ENCODE measurements around the gene S100A4. TPM values are rescaled to one million over a fixed set of nuclear protein-coding genes. Genes with fewer than 3 reads are reported as not detected.

S100A4 gene
- total and polyA plus RNA-seq, 4 experiments from 2014 or later = 329 to 3,815 (median 1,616) TPM

- Mint-ChIP-seq H3K4me1 (peaks cover 53 to 91% (median 73%) of the 10 kb centered on the region in 4 donors), H3K9me3 (no peaks in the 10 kb centered on the region), H3K27ac (peak within 1 kb of the TSS; percentile 93 to 99 (median 98)), H3K36me3 (peaks cover 8 to 26% of the 10 kb centered on the region in 2 donors), H3K27me3 (no peaks in the 10 kb centered on the region), H3K4me3 (peak within 1 kb of the TSS; percentile 92 to 98 (median 97))
- Histone ChIP-seq H3K27me3 (ENCODE audit: insufficient read depth, low read length) (no peaks in the 10 kb centered on the region), H3K4me3 (ENCODE audit: low read length in 2 of 2) (peak within 1 kb of the TSS; percentile 79 to 85), H3K27ac (ENCODE audit: low read depth, low read length) (peak within 1 kb of the TSS; percentile 92), H3K9me3 (ENCODE audit: control insufficient read depth in 1 of 2, low read length in 2 of 2) (no peaks in the 10 kb centered on the region), H3K36me3 (ENCODE audit: insufficient read depth, low read length) (peaks cover 7% of the 10 kb centered on the region), H3K4me1 (ENCODE audit: insufficient read depth, low read length) (peaks cover 79% of the 10 kb centered on the region)
- DNase-seq = peak; percentile 44 to 65 (median 53)
- intact Hi-C loops (cut with micrococcal nuclease) = loop anchor here (1.0 kb wide), 1 partner anchor 10 kb away; the partner anchor contains the start of gene S100A4
- ChIA-PET POLR2A (ENCODE audit: partially characterized antibody) (interaction anchor here (0.6 to 7.2 kb wide), 20 partner anchors 9 to 1699 kb away, joined by 3 to 631 read pairs (median 7); partner anchors contain the start of genes CHTOP, INTS3, RPS27 and S100A2), CTCF (ENCODE audit: partially characterized antibody) (interaction anchor here (0.7 to 7.6 kb wide), 9 partner anchors 9 to 99 kb away, joined by 3 to 225 read pairs (median 9); partner anchors contain the start of genes CHTOP, S100A2, S100A3 and S100A4)
Observed at GRCh38 chr1:153535242-153536011, 10.2 kb downstream of the S100A4 start, which contains the start of gene S100A6. Gene S100A6 (minus strand): TSS chr1:153535991. CDS start chr1:153535339, 652 bp downstream.

GRCh38 chr1:153534925-153535241 is 10.7 kb downstream of the S100A4 start:
- Histone ChIP-seq H3K9me3 (ENCODE audit: control insufficient read depth in 1 of 2, low read length in 2 of 2) (no peaks in the 10 kb centered on the region), H3K27ac (ENCODE audit: low read depth, low read length) (peak overlapping the region; percentile 92), H3K36me3 (ENCODE audit: insufficient read depth, low read length) (peaks cover 7% of the 10 kb centered on the region), H3K4me3 (ENCODE audit: low read length in 2 of 2) (peak overlapping the region; percentile 79 to 85), H3K27me3 (ENCODE audit: insufficient read depth, low read length) (no peaks in the 10 kb centered on the region), H3K4me1 (ENCODE audit: insufficient read depth, low read length) (peaks cover 74% of the 10 kb centered on the region)
- POLR2A ChIA-PET (ENCODE audit: partially characterized antibody) = interaction anchor here (0.6 to 7.2 kb wide), 19 partner anchors 10 to 1698 kb away, joined by 3 to 631 read pairs (median 8); partner anchors contain the start of genes CHTOP, INTS3, RPS27 and S100A2
- no peaks in the 10 kb centered on the region for H3K27me3 Mint-ChIP-seq
- H3K27ac Mint-ChIP-seq = peak overlapping the region; percentile 88 to 98 (median 94)
- CTCF ChIA-PET (ENCODE audit: partially characterized antibody) = interaction anchor here (0.5 to 7.6 kb wide), 9 partner anchors 9 to 463 kb away, joined by 3 to 225 read pairs (median 9); partner anchors contain the start of genes CHTOP, S100A2, S100A3 and S100A4
- peaks cover 8 to 26% of the 10 kb centered on the region in 2 donors for H3K36me3 Mint-ChIP-seq
- DNase-seq = no peak
- intact Hi-C loops (cut with micrococcal nuclease) = loop anchor here (5.0 kb wide), 1 partner anchor 97 kb away; the partner anchor contains the start of gene CHTOP
- H3K9me3 Mint-ChIP-seq = no peaks in the 10 kb centered on the region
- peak overlapping the region; percentile 88 to 98 (median 96) for H3K4me3 Mint-ChIP-seq
- H3K4me1 Mint-ChIP-seq = peaks cover 48 to 85% (median 67%) of the 10 kb centered on the region in 4 donors

- ChIA-PET CTCF (ENCODE audit: partially characterized antibody) (interaction anchor here (0.5 to 7.6 kb wide), 10 partner anchors 8 to 464 kb away, joined by 3 to 225 read pairs (median 14); partner anchors contain the start of genes CHTOP, S100A2, S100A3 and S100A4), POLR2A (ENCODE audit: partially characterized antibody) (interaction anchor here (0.9 to 7.2 kb wide), 14 partner anchors 10 to 1698 kb away, joined by 3 to 631 read pairs (median 18); partner anchors contain the start of genes CHTOP, INTS3, RPS27 and S100A2)
- H3K36me3 ChIP-seq (ENCODE audit: insufficient read depth, low read length) = peaks cover 7% of the 10 kb centered on the region
- DNase-seq = no peak
- H3K4me1 ChIP-seq (ENCODE audit: insufficient read depth, low read length) = peaks cover 68% of the 10 kb centered on the region
- Mint-ChIP-seq H3K4me3 (peak overlapping the region; percentile 88 to 98 (median 96)), H3K36me3 (peaks cover 8 to 26% of the 10 kb centered on the region in 2 donors), H3K27me3 (no peaks in the 10 kb centered on the region), H3K4me1 (peaks cover 45 to 81% (median 62%) of the 10 kb centered on the region in 4 donors), H3K27ac (peak overlapping the region; percentile 88 to 98 (median 94)), H3K9me3 (no peaks in the 10 kb centered on the region)
- H3K27ac ChIP-seq (ENCODE audit: low read depth, low read length) = peak overlapping the region; percentile 92
- intact Hi-C loops (cut with micrococcal nuclease) = loop anchor here (5.0 kb wide), 1 partner anchor 98 kb away; the partner anchor contains the start of gene CHTOP
- H3K9me3 ChIP-seq (ENCODE audit: control insufficient read depth in 1 of 2, low read length in 2 of 2) = no peaks in the 10 kb centered on the region
- H3K27me3 ChIP-seq (ENCODE audit: insufficient read depth, low read length) = no peaks in the 10 kb centered on the region
- peak overlapping the region; percentile 79 to 85 for H3K4me3 ChIP-seq (ENCODE audit: low read length in 2 of 2)
Observed at GRCh38 chr1:153534226-153534924, 11.2 kb downstream of the S100A4 start.

- peak in 2 of 5 donors; percentile 15 to 65 for DNase-seq
- Histone ChIP-seq H3K27ac (ENCODE audit: low read depth, low read length) (peak overlapping the region; percentile 92), H3K36me3 (ENCODE audit: insufficient read depth, low read length) (peaks cover 7% of the 10 kb centered on the region), H3K27me3 (ENCODE audit: insufficient read depth, low read length) (no peaks in the 10 kb centered on the region), H3K4me1 (ENCODE audit: insufficient read depth, low read length) (peaks cover 68% of the 10 kb centered on the region), H3K4me3 (ENCODE audit: low read length in 2 of 2) (peak overlapping the region; percentile 55 to 79), H3K9me3 (ENCODE audit: control insufficient read depth in 1 of 2, low read length in 2 of 2) (no peaks in the 10 kb centered on the region)
- Mint-ChIP-seq H3K27ac (peak overlapping the region; percentile 88 to 98 (median 94)), H3K27me3 (no peaks in the 10 kb centered on the region), H3K4me3 (peak overlapping the region; percentile 88 to 98 (median 96)), H3K36me3 (peaks cover 8 to 26% of the 10 kb centered on the region in 2 donors), H3K4me1 (peaks cover 44 to 85% (median 62%) of the 10 kb centered on the region in 4 donors), H3K9me3 (no peaks in the 10 kb centered on the region)
- intact Hi-C loops (cut with micrococcal nuclease) = loop anchor here (1.0 to 5.0 kb wide), 5 partner anchors 13 to 137 kb away; partner anchors contain the start of genes CHTOP and ILF2
- POLR2A ChIA-PET (ENCODE audit: partially characterized antibody) = interaction anchor here (1.0 to 7.2 kb wide), 11 partner anchors 9 to 457 kb away, joined by 3 to 631 read pairs (median 27); partner anchors contain the start of genes CHTOP, RPS27, S100A2 and S100A3
- CTCF ChIA-PET (ENCODE audit: partially characterized antibody) = interaction anchor here (1.2 to 7.6 kb wide), 17 partner anchors 9 to 100 kb away, joined by 3 to 225 read pairs (median 10); partner anchors contain the start of genes CHTOP, S100A1, S100A13 and S100A14
Observed at GRCh38 chr1:153533689-153534201, 11.9 kb downstream of the S100A4 start.

- Mint-ChIP-seq H3K9me3 (no peaks in the 10 kb centered on the region), H3K36me3 (peaks cover 8 to 26% of the 10 kb centered on the region in 2 donors), H3K4me3 (peak overlapping the region; percentile 88 to 98 (median 96)), H3K27me3 (no peaks in the 10 kb centered on the region), H3K4me1 (peaks cover 44 to 80% (median 57%) of the 10 kb centered on the region in 4 donors), H3K27ac (peak overlapping the region; percentile 88 to 98 (median 94))
- Histone ChIP-seq H3K27ac (ENCODE audit: low read depth, low read length) (peak overlapping the region; percentile 92), H3K36me3 (ENCODE audit: insufficient read depth, low read length) (peaks cover 7% of the 10 kb centered on the region), H3K9me3 (ENCODE audit: control insufficient read depth in 1 of 2, low read length in 2 of 2) (no peaks in the 10 kb centered on the region), H3K4me3 (ENCODE audit: low read length in 2 of 2) (peak overlapping the region; percentile 55 to 79), H3K27me3 (ENCODE audit: insufficient read depth, low read length) (no peaks in the 10 kb centered on the region), H3K4me1 (ENCODE audit: insufficient read depth, low read length) (peaks cover 62% of the 10 kb centered on the region)
- intact Hi-C loops (cut with micrococcal nuclease) = loop anchor here (1.0 to 5.0 kb wide), 5 partner anchors 14 to 138 kb away; partner anchors contain the start of genes CHTOP and ILF2
- CTCF ChIA-PET (ENCODE audit: partially characterized antibody) = interaction anchor here (1.1 to 7.6 kb wide), 19 partner anchors 8 to 101 kb away, joined by 3 to 225 read pairs (median 9); partner anchors contain the start of genes CHTOP, S100A1, S100A13 and S100A14
- DNase-seq = peak; percentile 76 to 82 (median 78)
- POLR2A ChIA-PET (ENCODE audit: partially characterized antibody) = interaction anchor here (1.0 to 7.2 kb wide), 17 partner anchors 8 to 457 kb away, joined by 3 to 631 read pairs (median 4); partner anchors contain the start of genes CHTOP, ILF2, RPS27 and S100A14
Observed at GRCh38 chr1:153532769-153533599, 12.6 kb downstream of the S100A4 start.

Data from CD4-positive, alpha-beta memory T cell (primary cell).